HepG2 (cell line): ENCODE data around the gene LRP1B. TPM values are rescaled to one million over a fixed set of nuclear protein-coding genes. Genes with fewer than 3 reads are reported as not detected.

Source experiments
- ATAC-seq: fragments of 200-7000 bp; cut with Tn5 transposase; 3 replicates; pipeline ENCODE4 v1.9.1; 2020; ENCODE audit warnings: mild to moderate bottlenecking, moderate library complexity
- BruUV-seq: library from RNA; stranded (reverse); fragments of 400-500 nt; replicated peaks from 2 replicates; lab custom pipeline; 2021; lab: Mats Ljungman, UMichigan
- CTCF ChIA-PET: fragments of 300-600 bp; formaldehyde crosslinking; extraction: SDS; loops from one replicate; lab custom pipeline; 2021; ENCODE audit warnings: low total read pairs, inconsistent platforms, low intra/inter-chr PET ratio; lab: Yijun Ruan, JAX
- POLR2A ChIA-PET: fragments of 350-600 bp; sonication (Branson Sonifier 250); formaldehyde crosslinking; loops from one replicate; lab custom pipeline; 2020; ENCODE audit warnings: antibody characterized with exemption, inconsistent platforms; lab: Yijun Ruan, JAX
- DNase-seq: peaks from one replicate; pipeline ENCODE4 v3.0.0-alpha.2; 2015; ENCODE audit warnings: low spot score
- FAIRE-seq: peaks from 3 replicates; lab custom pipeline; 2011; peaks lifted over from hg19 to GRCh38; lab: Jason Lieb, UNC
- H2AFZ ChIP-seq: one replicate; pipeline ENCODE4 v1.6.1; 2011; ENCODE audit warnings: low read length, inconsistent platforms
- H3K27ac ChIP-seq: fragments of 300-600 bp; 3 replicates; pipeline ENCODE4 v1.8.0; 2011; ENCODE audit warnings: mixed run types, mild to moderate bottlenecking, mixed read lengths, low read length, inconsistent platforms; ENCODE audit not compliant: insufficient read depth; ENCODE audit errors: extremely low read length
- H3K27me3 ChIP-seq, 2 experiments: fragments of 200-600 bp in 1 of 2; 2 replicates in 1 of 2; 3 replicates in 1 of 2; pipeline versions ENCODE4 v1.6.0 to v1.8.0; 2011; ENCODE audit warnings: low read length in 2 of 2, mild to moderate bottlenecking in 2 of 2, moderate library complexity in 2 of 2, inconsistent platforms in 1 of 2; ENCODE audit not compliant: insufficient read depth in 2 of 2, control insufficient read depth in 1 of 2
- H3K36me3 ChIP-seq, 2 experiments: fragments of 200-600 bp in 1 of 2; replicated peaks in 1 of 2; 2 replicates in 1 of 2; 3 replicates in 1 of 2; pipeline versions ENCODE4 v1.5.1 to v1.8.0; 2011; ENCODE audit warnings: low read length in 2 of 2, inconsistent platforms in 1 of 2; ENCODE audit not compliant: insufficient read depth in 2 of 2, control insufficient read depth in 1 of 2
- H3K4me1 ChIP-seq: 2 replicates; pipeline ENCODE4 v1.5.1; 2012; ENCODE audit warnings: low read length, inconsistent platforms; ENCODE audit not compliant: insufficient read depth
- H3K4me2 ChIP-seq: 2 replicates; pipeline ENCODE4 v1.6.0; 2011; ENCODE audit warnings: low read depth, low read length, inconsistent platforms
- H3K4me3 ChIP-seq, 3 experiments: fragments of 200-600 bp in 1 of 3; sonication (generic), shearing (Covaris generic) in 1 of 3; replicated peaks in 1 of 3; 2 replicates each; pipeline ENCODE4 v1.5.1; 2011 to 2016; ENCODE audit warnings: low read length in 3 of 3, inconsistent platforms in 2 of 3, low read depth in 2 of 3, mild to moderate bottlenecking in 2 of 3, control low read depth in 1 of 3, mixed read lengths in 1 of 3; ENCODE audit not compliant: insufficient read depth in 1 of 3
- H3K79me2 ChIP-seq: one replicate; pipeline ENCODE4 v1.6.1; 2011; ENCODE audit warnings: low read length, inconsistent platforms; ENCODE audit not compliant: insufficient read depth
- H3K9ac ChIP-seq: 2 replicates; pipeline ENCODE4 v1.6.0; 2011; ENCODE audit warnings: mild to moderate bottlenecking, low read depth, low read length, inconsistent platforms; ENCODE audit not compliant: insufficient read depth
- H3K9me3 ChIP-seq: 2 replicates; pipeline ENCODE4 v1.5.1; 2012; ENCODE audit warnings: mild to moderate bottlenecking, low read length
- H4K20me1 ChIP-seq: 2 replicates; pipeline ENCODE4 v1.6.0; 2011; ENCODE audit warnings: inconsistent platforms, mild to moderate bottlenecking, low read length, moderate library complexity; ENCODE audit not compliant: insufficient read depth
- AKAP8 ChIP-seq: sonication (generic); formaldehyde crosslinking; IDR thresholded peaks from 2 replicates; pipeline ENCODE4 v1.5.1; 2020; ENCODE audit warnings: mild to moderate bottlenecking, missing genetic modification reagents
- CENPX ChIP-seq: sonication (generic); formaldehyde crosslinking; IDR thresholded peaks from 2 replicates; pipeline ENCODE4 v1.9.0; 2021; ENCODE audit warnings: mild to moderate bottlenecking, missing genetic modification reagents, moderate library complexity
- MBD4 ChIP-seq: IDR thresholded peaks from 2 replicates; pipeline ENCODE4 v1.6.1; 2012; ENCODE audit warnings: low read length, inconsistent platforms, borderline replicate concordance
- NFKB2 ChIP-seq: sonication (generic); formaldehyde crosslinking; IDR thresholded peaks from 2 replicates; pipeline ENCODE4 v1.4.0; 2020; ENCODE audit warnings: missing genetic modification reagents, borderline replicate concordance
- NKX3-1 ChIP-seq: sonication (generic); formaldehyde crosslinking; IDR thresholded peaks from 2 replicates; pipeline ENCODE4 v1.5.0; 2020; ENCODE audit warnings: missing genetic modification reagents
- PAF1 ChIP-seq: IDR thresholded peaks from 2 replicates; pipeline ENCODE4 v1.6.1; 2016; ENCODE audit warnings: missing genetic modification reagents, missing compliant biosample characterization
- PBX3 ChIP-seq: sonication (generic); formaldehyde crosslinking; IDR thresholded peaks from 2 replicates; pipeline ENCODE4 v1.8.1; 2023; ENCODE audit warnings: missing genetic modification reagents, inconsistent platforms, borderline replicate concordance
- PHF21A ChIP-seq: sonication (generic); formaldehyde crosslinking; IDR thresholded peaks from 2 replicates; pipeline ENCODE4 v1.5.0; 2020; ENCODE audit warnings: mild to moderate bottlenecking, missing genetic modification reagents
- POLR2AphosphoS5 ChIP-seq: IDR thresholded peaks from 2 replicates; pipeline ENCODE4 v1.6.1; 2012; ENCODE audit warnings: low read depth, low read length
- SMC3 ChIP-seq: IDR thresholded peaks from 2 replicates; pipeline ENCODE4 v1.6.1; 2011; ENCODE audit warnings: low read length, improper control_type of control experiment
- ZNF510 ChIP-seq: sonication (generic); formaldehyde crosslinking; IDR thresholded peaks from 2 replicates; pipeline ENCODE4 v1.4.0; 2020; ENCODE audit warnings: low read depth, mild to moderate bottlenecking, missing genetic modification reagents
- ZNF619 ChIP-seq: sonication (generic); formaldehyde crosslinking; IDR thresholded peaks from 2 replicates; pipeline ENCODE4 v1.4.0; 2020; ENCODE audit warnings: mild to moderate bottlenecking, missing genetic modification reagents
- ZNF850 ChIP-seq: sonication (generic); formaldehyde crosslinking; conservative IDR thresholded peaks from 2 replicates; pipeline ENCODE4 v1.9.0; 2021; ENCODE audit warnings: mild to moderate bottlenecking, missing genetic modification reagents
- WGBS: methylation state at CpG from one replicate; pipeline ENCODE4 v1.1.6; 2017; ENCODE audit warnings: low lambda C conversion rate; 5-methylcytosine and 5-hydroxymethylcytosine counted together
- in situ Hi-C: cut with HindIII; loops from 2 replicates; pipeline ENCODE4 v1.10.0; 2017; ENCODE audit warnings: low pct_unique_long_range_greater_than_20kb; ENCODE audit not compliant: extremely low pct_ligation_motif_present
- intact Hi-C: fragments of 100-400 bp; cut with micrococcal nuclease; formaldehyde crosslinking; loops from one replicate; pipeline ENCODE4 v1.10.0; 2022; ENCODE audit not compliant: unreplicated experiment
- polyA plus RNA-seq, 8 experiments: library from polyadenylated mRNA; depleted of rRNA in 3 of 8; stranded (reverse) in 7 of 8; unstranded in 1 of 8; fragments of >200 nt; fragmentation: Illumina TruSeq in 4 of 8; extraction: Trizol in 4 of 8; gene quantifications; 2 replicates each; pipeline versions ENCODE4 v1.2.1 to v1.2.3, GENCODE V29; 2011 to 2016; ENCODE audit warnings: low read depth in 4 of 8, missing spikeins in 1 of 8, mixed read lengths in 1 of 8; ENCODE audit not compliant: insufficient read depth in 1 of 8
- total RNA-seq, 5 experiments: library from RNA; depleted of rRNA; stranded (reverse); fragments of >200 nt; fragmentation: Illumina TruSeq; extraction: Trizol; gene quantifications; 2 replicates each; pipeline ENCODE4 v1.2.3, GENCODE V29; 2016; ENCODE audit warnings: low read depth in 1 of 5
- TF ChIP-seq, protein P1 (sequence below): sonication (generic); formaldehyde crosslinking; IDR thresholded peaks from 2 replicates; pipeline ENCODE4 v1.4.0; 2020; ENCODE audit warnings: missing genetic modification reagents
- TF ChIP-seq, protein P2 (sequence below): sonication (generic); formaldehyde crosslinking; IDR thresholded peaks from 2 replicates; pipeline ENCODE4 v1.4.0; 2020; ENCODE audit warnings: mild to moderate bottlenecking, missing genetic modification reagents
- TF ChIP-seq, protein P3 (sequence below): sonication (generic); formaldehyde crosslinking; IDR thresholded peaks from 2 replicates; pipeline ENCODE4 v1.4.0; 2020; ENCODE audit warnings: missing genetic modification reagents, borderline replicate concordance

LRP1B gene
- total and polyA plus RNA-seq, 2 of the 13 experiments (the other 11 are each of a cell fraction or from before 2014, with no cell fraction given): 0.04 TPM; not detected in 1

DNA sequence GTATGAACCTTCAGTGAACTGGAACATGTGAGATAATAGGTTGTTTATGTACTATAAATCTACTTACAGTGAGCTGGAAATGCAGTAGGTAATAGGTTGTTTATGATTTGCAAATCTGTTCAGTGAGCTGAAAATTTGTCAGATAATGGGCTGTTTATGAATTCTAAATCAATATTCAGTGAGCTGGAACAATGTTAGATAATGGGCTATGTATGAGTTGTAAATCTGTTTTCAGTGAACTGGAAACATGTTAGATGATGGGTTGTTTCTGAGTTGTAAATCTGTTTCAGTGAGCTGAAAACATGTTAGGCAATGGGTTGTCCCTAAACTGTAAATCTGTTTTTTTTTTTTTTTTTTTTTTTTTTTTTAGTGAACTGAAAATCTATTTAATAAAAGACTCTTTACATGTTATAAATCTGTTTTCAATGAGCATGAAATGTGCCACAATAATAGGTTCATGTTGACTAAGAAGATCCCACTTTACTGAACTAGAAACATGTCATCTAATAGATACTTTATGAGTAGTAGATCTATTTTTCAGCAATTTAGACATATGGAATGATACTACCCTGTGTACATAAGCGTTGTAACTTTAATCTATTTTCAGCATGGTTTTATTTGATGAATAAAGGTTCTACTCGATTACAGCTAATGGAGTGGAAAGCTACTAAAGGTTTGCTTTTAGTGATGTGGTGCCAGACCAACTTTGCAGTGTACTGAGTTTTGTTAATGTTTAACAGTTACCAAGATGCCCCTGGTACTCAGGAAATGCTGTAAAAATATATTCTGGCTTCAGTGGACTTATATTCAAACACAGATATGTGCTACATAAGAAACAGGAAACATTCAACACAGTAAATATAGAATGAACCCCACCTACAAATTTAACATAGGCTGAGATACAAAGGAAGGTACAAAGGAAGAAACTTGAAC lies 1471.8 kb downstream of the LRP1B start:
- Histone ChIP-seq H3K27ac (no peak overlapping the region), H3K79me2 (no peaks in the 10 kb centered on the region), H3K36me3 (no peaks in the 10 kb centered on the region), H3K9me3 (no peaks in the 10 kb centered on the region), H3K27me3 (no peaks in the 10 kb centered on the region), H3K4me2 (no peak overlapping the region), H3K4me1 (no peaks in the 10 kb centered on the region), H3K4me3 (no peak overlapping the region), H2AFZ (no peak overlapping the region), H3K9ac (no peak overlapping the region), H4K20me1 (no peaks in the 10 kb centered on the region)
- CTCF ChIA-PET: no interaction called here
- TF ChIP-seq PAF1 (CRISPR knock-in tag) (no peak), CENPX (no peak), POLR2AphosphoS5 (no peak), ZNF850 (CRISPR knock-in tag) (no peak), MBD4 (no peak), NKX3-1 (no peak), ZNF510 (CRISPR knock-in tag) (no peak), SMC3 (no peak), PBX3 (no peak), PHF21A (CRISPR knock-in tag) (no peak), ZNF619 (CRISPR knock-in tag) (no peak), NFKB2 (CRISPR knock-in tag) (no peak), AKAP8 (CRISPR knock-in tag) (no peak)
- TF ChIP-seq, protein P1, sequence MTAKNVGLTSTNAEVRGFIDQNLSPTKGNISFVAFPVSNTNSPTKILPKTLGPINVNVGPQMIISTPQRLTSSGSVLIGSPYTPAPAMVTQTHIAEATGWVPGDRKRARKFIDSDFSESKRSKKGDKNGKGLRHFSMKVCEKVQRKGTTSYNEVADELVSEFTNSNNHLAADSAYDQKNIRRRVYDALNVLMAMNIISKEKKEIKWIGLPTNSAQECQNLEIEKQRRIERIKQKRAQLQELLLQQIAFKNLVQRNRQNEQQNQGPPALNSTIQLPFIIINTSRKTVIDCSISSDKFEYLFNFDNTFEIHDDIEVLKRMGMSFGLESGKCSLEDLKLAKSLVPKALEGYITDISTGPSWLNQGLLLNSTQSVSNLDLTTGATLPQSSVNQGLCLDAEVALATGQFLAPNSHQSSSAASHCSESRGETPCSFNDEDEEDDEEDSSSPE (CRISPR knock-in tag): no peak
- TF ChIP-seq, protein P2, sequence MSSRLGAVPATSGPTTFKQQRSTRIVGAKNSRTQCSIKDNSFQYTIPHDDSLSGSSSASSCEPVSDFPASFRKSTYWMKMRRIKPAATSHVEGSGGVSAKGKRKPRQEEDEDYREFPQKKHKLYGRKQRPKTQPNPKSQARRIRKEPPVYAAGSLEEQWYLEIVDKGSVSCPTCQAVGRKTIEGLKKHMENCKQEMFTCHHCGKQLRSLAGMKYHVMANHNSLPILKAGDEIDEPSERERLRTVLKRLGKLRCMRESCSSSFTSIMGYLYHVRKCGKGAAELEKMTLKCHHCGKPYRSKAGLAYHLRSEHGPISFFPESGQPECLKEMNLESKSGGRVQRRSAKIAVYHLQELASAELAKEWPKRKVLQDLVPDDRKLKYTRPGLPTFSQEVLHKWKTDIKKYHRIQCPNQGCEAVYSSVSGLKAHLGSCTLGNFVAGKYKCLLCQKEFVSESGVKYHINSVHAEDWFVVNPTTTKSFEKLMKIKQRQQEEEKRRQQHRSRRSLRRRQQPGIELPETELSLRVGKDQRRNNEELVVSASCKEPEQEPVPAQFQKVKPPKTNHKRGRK: no peak
- TF ChIP-seq, protein P3, sequence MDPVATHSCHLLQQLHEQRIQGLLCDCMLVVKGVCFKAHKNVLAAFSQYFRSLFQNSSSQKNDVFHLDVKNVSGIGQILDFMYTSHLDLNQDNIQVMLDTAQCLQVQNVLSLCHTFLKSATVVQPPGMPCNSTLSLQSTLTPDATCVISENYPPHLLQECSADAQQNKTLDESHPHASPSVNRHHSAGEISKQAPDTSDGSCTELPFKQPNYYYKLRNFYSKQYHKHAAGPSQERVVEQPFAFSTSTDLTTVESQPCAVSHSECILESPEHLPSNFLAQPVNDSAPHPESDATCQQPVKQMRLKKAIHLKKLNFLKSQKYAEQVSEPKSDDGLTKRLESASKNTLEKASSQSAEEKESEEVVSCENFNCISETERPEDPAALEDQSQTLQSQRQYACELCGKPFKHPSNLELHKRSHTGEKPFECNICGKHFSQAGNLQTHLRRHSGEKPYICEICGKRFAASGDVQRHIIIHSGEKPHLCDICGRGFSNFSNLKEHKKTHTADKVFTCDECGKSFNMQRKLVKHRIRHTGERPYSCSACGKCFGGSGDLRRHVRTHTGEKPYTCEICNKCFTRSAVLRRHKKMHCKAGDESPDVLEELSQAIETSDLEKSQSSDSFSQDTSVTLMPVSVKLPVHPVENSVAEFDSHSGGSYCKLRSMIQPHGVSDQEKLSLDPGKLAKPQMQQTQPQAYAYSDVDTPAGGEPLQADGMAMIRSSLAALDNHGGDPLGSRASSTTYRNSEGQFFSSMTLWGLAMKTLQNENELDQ (CRISPR knock-in tag): no peak
- DNase-seq: no peak
- no peak for ATAC-seq
- no TSS peak for BruUV-seq
- no peak for FAIRE-seq
- intact Hi-C loops: no loop called here
- POLR2A ChIA-PET: no interaction called here
- in situ Hi-C loops: no loop called here
- WGBS: 0% methylated on average over 2 of the region's 2 CpGs
